22Rv1 (cell line): ENCODE data around the gene IGSF3.

Experiments
- ZFX ChIP-seq: fragments of 450-650 bp; IDR thresholded peaks from 2 replicates; pipeline ENCODE4 v1.6.1; 2017; ENCODE audit warnings: antibody characterized with exemption, borderline replicate concordance
- TF ChIP-seq, protein P1 (sequence below): fragments of 450-650 bp; IDR thresholded peaks from 2 replicates; pipeline ENCODE4 v1.5.1; 2017; ENCODE audit warnings: mild to moderate bottlenecking

DNA sequence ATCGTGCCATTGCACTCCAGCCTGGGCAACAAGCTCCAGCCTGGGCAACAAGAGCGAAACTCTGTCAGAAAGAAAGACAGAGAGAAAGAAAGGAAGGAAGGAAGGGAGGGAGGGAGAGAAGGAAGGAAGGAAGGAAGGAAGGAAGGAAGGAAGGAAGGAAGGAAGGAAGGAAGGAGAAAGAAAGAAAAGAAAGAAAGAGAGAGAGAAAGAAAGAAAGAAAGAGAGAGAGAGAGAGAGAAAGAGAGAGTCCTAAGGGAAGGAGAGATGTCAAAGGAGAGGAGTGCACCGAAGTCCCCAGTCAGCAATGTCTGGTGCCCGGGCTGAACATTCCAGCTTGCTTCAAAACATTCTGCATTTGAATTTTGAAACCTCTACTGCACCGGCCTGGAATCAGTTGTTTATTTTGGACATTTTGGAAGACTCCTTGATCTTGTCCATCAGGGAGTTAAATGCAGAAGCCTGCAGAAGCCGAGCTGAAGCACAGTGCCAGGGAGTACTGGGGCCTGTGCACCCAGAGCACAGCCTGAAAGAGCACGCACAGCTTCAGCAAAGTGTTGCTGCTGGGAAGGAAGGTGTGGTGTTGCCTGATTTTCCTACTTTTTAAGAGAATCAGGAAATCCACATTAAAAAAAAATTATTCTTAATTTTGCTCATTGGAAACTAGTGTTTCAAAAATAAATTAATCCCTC is 3.7 kb upstream of the IGSF3 start:
- TF ChIP-seq ZFX = no peak
- TF ChIP-seq, protein P1, sequence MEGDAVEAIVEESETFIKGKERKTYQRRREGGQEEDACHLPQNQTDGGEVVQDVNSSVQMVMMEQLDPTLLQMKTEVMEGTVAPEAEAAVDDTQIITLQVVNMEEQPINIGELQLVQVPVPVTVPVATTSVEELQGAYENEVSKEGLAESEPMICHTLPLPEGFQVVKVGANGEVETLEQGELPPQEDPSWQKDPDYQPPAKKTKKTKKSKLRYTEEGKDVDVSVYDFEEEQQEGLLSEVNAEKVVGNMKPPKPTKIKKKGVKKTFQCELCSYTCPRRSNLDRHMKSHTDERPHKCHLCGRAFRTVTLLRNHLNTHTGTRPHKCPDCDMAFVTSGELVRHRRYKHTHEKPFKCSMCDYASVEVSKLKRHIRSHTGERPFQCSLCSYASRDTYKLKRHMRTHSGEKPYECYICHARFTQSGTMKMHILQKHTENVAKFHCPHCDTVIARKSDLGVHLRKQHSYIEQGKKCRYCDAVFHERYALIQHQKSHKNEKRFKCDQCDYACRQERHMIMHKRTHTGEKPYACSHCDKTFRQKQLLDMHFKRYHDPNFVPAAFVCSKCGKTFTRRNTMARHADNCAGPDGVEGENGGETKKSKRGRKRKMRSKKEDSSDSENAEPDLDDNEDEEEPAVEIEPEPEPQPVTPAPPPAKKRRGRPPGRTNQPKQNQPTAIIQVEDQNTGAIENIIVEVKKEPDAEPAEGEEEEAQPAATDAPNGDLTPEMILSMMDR = no peak
